HG03039 (cell line): ENCODE measurements around the gene C3orf38.
"Not testable (repeated sequence)": the region's sequence is repeated elsewhere in the genome, so short reads cannot be mapped to it uniquely, and the experiment has no call there.

Source experiments
- ATAC-seq: cut with Tn5 transposase; IDR thresholded peaks from one replicate; pipeline ENCODE4 v1.9.1; 2021; ENCODE audit warnings: mild to moderate bottlenecking, moderate library complexity; ENCODE audit not compliant: unreplicated experiment

C3orf38 gene

GRCh38 chr3:88149509-88150362, at the start of gene C3orf38:
Gene C3orf38 (plus strand): TSS chr3:88149959. CDS start chr3:88150053, 94 bp downstream.
- peak; percentile 75 for ATAC-seq

- ATAC-seq: peak; percentile 76
Measured at GRCh38 chr3:88101142-88101541, 48.6 kb upstream of the C3orf38 start.

- no peak for ATAC-seq
Measured at GRCh38 chr3:88105325-88105724, 44.4 kb upstream of the C3orf38 start.

- ATAC-seq: no peak
Measured at GRCh38 chr3:88112289-88112688, 37.5 kb upstream of the C3orf38 start.

GRCh38 chr3:88113311-88114162, 36.2 kb upstream of the C3orf38 start:
- peak; percentile 85 for ATAC-seq

- ATAC-seq: no peak
Measured at GRCh38 chr3:88114878-88115549, 34.7 kb upstream of the C3orf38 start.

GRCh38 chr3:88117683-88118082, 32.1 kb upstream of the C3orf38 start:
- no peak for ATAC-seq

- ATAC-seq: not testable (repeated sequence)
Measured at GRCh38 chr3:88118603-88119002, 31.2 kb upstream of the C3orf38 start.

GRCh38 chr3:88123526-88123925, 26.2 kb upstream of the C3orf38 start:
- no peak for ATAC-seq

- no peak for ATAC-seq
Measured at GRCh38 chr3:88131695-88132094, 18.1 kb upstream of the C3orf38 start.

- ATAC-seq: no peak
Measured at GRCh38 chr3:88132894-88133293, 16.9 kb upstream of the C3orf38 start.

- ATAC-seq: no peak
Measured at GRCh38 chr3:88133711-88134263, 16.0 kb upstream of the C3orf38 start.

- ATAC-seq: no peak
Measured at GRCh38 chr3:88137836-88138235, 11.9 kb upstream of the C3orf38 start.

GRCh38 chr3:88141458-88142083, 8.2 kb upstream of the C3orf38 start:
- ATAC-seq: no peak

- ATAC-seq: no peak
Measured at GRCh38 chr3:88142094-88142624, 7.6 kb upstream of the C3orf38 start.

GRCh38 chr3:88147261-88147660, 2.5 kb upstream of the C3orf38 start:
- no peak for ATAC-seq

GRCh38 chr3:88148651-88149050, 1.1 kb upstream of the C3orf38 start:
- no peak for ATAC-seq

- peak; percentile 9 for ATAC-seq
Measured at GRCh38 chr3:88149101-88149508, 654 bp upstream of the C3orf38 start.

GRCh38 chr3:88150371-88150770, 612 bp downstream of the C3orf38 start:
- ATAC-seq: peak; percentile 26

- ATAC-seq: no peak
Measured at GRCh38 chr3:88150806-88151205, 1.0 kb downstream of the C3orf38 start.
